GM23338 (cell line): ENCODE measurements around the gene GOLT1B. TPM values are rescaled to one million over a fixed set of nuclear protein-coding genes. Genes with fewer than 3 reads are reported as not detected.

Experiments
- ATAC-seq: fragments of 200-7000 bp; cut with Tn5 transposase; 3 replicates; pipeline ENCODE4 v1.9.1; 2020
- DNase-seq: peaks from one replicate; pipeline ENCODE4 v3.0.0-alpha.2; 2015; ENCODE audit warnings: low spot score
- H2AFZ ChIP-seq: fragments of 200-600 bp; sonication (generic); 2 replicates; pipeline ENCODE4 v1.8.0; 2016; ENCODE audit warnings: antibody characterized with exemption, mild to moderate bottlenecking, moderate library complexity
- H3F3A ChIP-seq: fragments of 200-600 bp; sonication (generic); replicated peaks from 2 replicates; pipeline ENCODE4 v1.8.0; 2017; ENCODE audit warnings: antibody characterized with exemption, mixed run types, low read depth
- H3K27ac ChIP-seq: fragments of 200-600 bp; sonication (generic); 2 replicates; pipeline ENCODE4 v1.6.1; 2016; ENCODE audit warnings: low read depth
- H3K27me3 ChIP-seq: fragments of 200-600 bp; sonication (generic); 2 replicates; pipeline ENCODE4 v1.8.0; 2016; ENCODE audit warnings: mild to moderate bottlenecking, mixed run types, moderate library complexity; ENCODE audit not compliant: insufficient read depth
- H3K36me3 ChIP-seq: fragments of 200-600 bp; sonication (generic); 2 replicates; pipeline ENCODE4 v1.8.0; 2016; ENCODE audit warnings: mild to moderate bottlenecking; ENCODE audit not compliant: insufficient read depth
- H3K4me1 ChIP-seq: fragments of 200-600 bp; sonication (generic); 2 replicates; pipeline ENCODE4 v1.8.0; 2016; ENCODE audit warnings: mild to moderate bottlenecking, moderate library complexity; ENCODE audit not compliant: insufficient read depth
- H3K4me2 ChIP-seq: fragments of 200-600 bp; sonication (generic); 2 replicates; pipeline ENCODE4 v1.7.1; 2017; ENCODE audit warnings: mixed run types
- H3K4me3 ChIP-seq: fragments of 200-600 bp; sonication (generic); 2 replicates; pipeline ENCODE4 v1.6.1; 2016; ENCODE audit warnings: mixed run types
- H3K79me2 ChIP-seq: fragments of 200-600 bp; sonication (generic); replicated peaks from 2 replicates; pipeline ENCODE4 v1.8.0; 2017; ENCODE audit warnings: mild to moderate bottlenecking; ENCODE audit not compliant: insufficient read depth
- H3K9me2 ChIP-seq: fragments of 200-600 bp; sonication (generic); 2 replicates; pipeline ENCODE4 v1.8.0; 2017; ENCODE audit not compliant: insufficient read depth
- H4K20me1 ChIP-seq: fragments of 200-600 bp; sonication (generic); replicated peaks from 2 replicates; pipeline ENCODE4 v1.8.0; 2017; ENCODE audit warnings: mild to moderate bottlenecking; ENCODE audit not compliant: insufficient read depth
- H3K27ac Mint-ChIP-seq: 2 replicates; pipeline ENCODE4 v1.8.0; 2020; ENCODE audit warnings: inconsistent platforms, mild to moderate bottlenecking, moderate library complexity, mixed read lengths
- H3K27me3 Mint-ChIP-seq: 3 replicates; pipeline ENCODE4 v1.8.0; 2022; ENCODE audit warnings: low read depth, mild to moderate bottlenecking, moderate library complexity, mixed read lengths, inconsistent platforms; ENCODE audit not compliant: insufficient read depth, poor library complexity
- H3K36me3 Mint-ChIP-seq: 3 replicates; pipeline ENCODE4 v1.8.0; 2021; ENCODE audit warnings: low read depth, mild to moderate bottlenecking, inconsistent platforms, moderate library complexity, mixed read lengths
- H3K4me1 Mint-ChIP-seq: 3 replicates; pipeline ENCODE4 v1.8.0; 2020; ENCODE audit warnings: mild to moderate bottlenecking, inconsistent platforms, mixed read lengths
- H3K4me3 Mint-ChIP-seq: 3 replicates; pipeline ENCODE4 v1.8.0; 2021; ENCODE audit warnings: moderate library complexity, mild to moderate bottlenecking, inconsistent platforms, mixed read lengths
- H3K9me3 Mint-ChIP-seq: 3 replicates; pipeline ENCODE4 v1.8.0; 2020; ENCODE audit warnings: moderate library complexity, mild to moderate bottlenecking, inconsistent platforms, mixed read lengths
- CREB1 ChIP-seq: fragments of 250-450 bp; sonication (Bioruptor Pico); IDR thresholded peaks from 2 replicates; pipeline ENCODE4 v1.5.0; 2020; ENCODE audit warnings: low read depth, mild to moderate bottlenecking, moderate library complexity
- CTCF ChIP-seq, 2 experiments: fragments of 200-600 bp in 1 of 2; sonication (generic) in 1 of 2; conservative IDR thresholded peaks; 2 replicates each; pipeline versions ENCODE4 v1.5.1 to v1.6.1; 2016 to 2017; ENCODE audit warnings: antibody characterized with exemption in 2 of 2, low read depth in 2 of 2, mild to moderate bottlenecking in 2 of 2, moderate library complexity in 1 of 2
- EZH2 ChIP-seq: fragments of 200-600 bp; sonication (generic); IDR thresholded peaks from one replicate; pipeline ENCODE4 v1.8.0; 2017; ENCODE audit warnings: antibody characterized with exemption, mild to moderate bottlenecking, low read depth; ENCODE audit not compliant: unreplicated experiment
- EZH2phosphoT487 ChIP-seq: fragments of 200-600 bp; sonication (generic); IDR thresholded peaks from one replicate; pipeline ENCODE4 v1.8.1; 2018; ENCODE audit warnings: antibody characterized with exemption; ENCODE audit not compliant: unreplicated experiment
- JUNB ChIP-seq: IDR thresholded peaks from one replicate; pipeline ENCODE4 v1.6.1; 2016; ENCODE audit warnings: antibody characterized with exemption; ENCODE audit not compliant: unreplicated experiment
- NANOG ChIP-seq: IDR thresholded peaks from 2 replicates; pipeline ENCODE4 v1.6.1; 2016; ENCODE audit warnings: antibody characterized with exemption, borderline replicate concordance
- POLR2AphosphoS5 ChIP-seq: IDR thresholded peaks from 2 replicates; pipeline ENCODE4 v1.6.1; 2016; ENCODE audit warnings: antibody characterized with exemption, low read depth
- STAT1 ChIP-seq: IDR thresholded peaks from one replicate; pipeline ENCODE4 v1.6.1; 2016; ENCODE audit warnings: antibody characterized with exemption; ENCODE audit not compliant: unreplicated experiment
- ZNF114 ChIP-seq: fragments of 250-450 bp; sonication (Bioruptor Pico); IDR thresholded peaks from 2 replicates; pipeline ENCODE4 v1.5.0; 2020; ENCODE audit warnings: mild to moderate bottlenecking, moderate library complexity
- ZNF331 ChIP-seq: fragments of 250-450 bp; sonication (Bioruptor Pico); IDR thresholded peaks from 2 replicates; pipeline ENCODE4 v1.5.0; 2020; ENCODE audit warnings: low read depth, mild to moderate bottlenecking, moderate library complexity
- polyA plus RNA-seq: library from polyadenylated mRNA; unstranded; fragments of >200 nt; fragmentation: Nextera tagmentation; extraction: Ambion mirVana; gene quantifications from 2 replicates; pipeline ENCODE4 v1.2.1, GENCODE V29; 2016
- total RNA-seq: library from RNA; depleted of rRNA; stranded (reverse); fragments of >200 nt; shearing (Covaris generic); gene quantifications from 2 replicates; pipeline ENCODE4 v1.2.3, GENCODE V29; 2014
- TF ChIP-seq, protein P1 (sequence below): IDR thresholded peaks from one replicate; pipeline ENCODE4 v1.6.1; 2018; ENCODE audit warnings: antibody characterized with exemption; ENCODE audit not compliant: unreplicated experiment
- TF ChIP-seq, protein P2 (sequence below): fragments of 250-450 bp; sonication (Bioruptor Pico); IDR thresholded peaks from 2 replicates; pipeline ENCODE4 v1.5.0; 2020; ENCODE audit warnings: mild to moderate bottlenecking, moderate library complexity
- TF ChIP-seq, protein P3 (sequence below): IDR thresholded peaks from 2 replicates; pipeline ENCODE4 v1.6.1; 2016; ENCODE audit warnings: antibody characterized with exemption

GOLT1B gene
- total and polyA plus RNA-seq, 2 experiments from 2014 or later: 24.3 to 41.7 TPM

DNA sequence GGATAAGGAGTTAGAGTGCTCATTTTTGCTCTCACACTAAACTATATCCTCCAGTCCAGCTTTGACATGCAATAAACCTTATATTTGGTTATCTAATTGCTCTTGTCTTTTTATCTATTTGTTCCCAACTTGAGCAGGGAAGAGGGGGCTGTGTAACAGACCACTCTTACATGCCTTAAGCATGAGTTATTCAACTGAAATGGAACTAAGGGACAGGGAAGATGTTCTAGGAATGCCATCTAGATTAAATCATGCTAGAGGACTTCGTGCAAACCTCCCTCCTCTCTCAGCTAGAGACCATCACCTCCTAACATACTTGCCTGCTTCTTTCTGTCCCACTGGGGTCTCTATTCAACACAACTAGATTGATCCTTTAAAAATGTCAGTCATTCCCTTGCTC lies 45.1 kb downstream of the GOLT1B start:
- no peak overlapping the region for H2AFZ ChIP-seq
- H3K4me1 ChIP-seq: no peaks in the 10 kb centered on the region
- no peaks in the 10 kb centered on the region for H4K20me1 ChIP-seq
- no peaks in the 10 kb centered on the region for H3K9me2 ChIP-seq
- Mint-ChIP-seq H3K36me3 (no peaks in the 10 kb centered on the region), H3K27ac (no peak overlapping the region), H3K27me3 (peaks cover 2% of the 10 kb centered on the region), H3K4me1 (no peaks in the 10 kb centered on the region), H3K4me3 (no peak overlapping the region), H3K9me3 (no peaks in the 10 kb centered on the region)
- H3K79me2 ChIP-seq: no peaks in the 10 kb centered on the region
- ATAC-seq: no peak
- H3F3A ChIP-seq: no peaks in the 10 kb centered on the region
- no peak overlapping the region for H3K4me3 ChIP-seq
- TF ChIP-seq STAT1 (no peak), JUNB (no peak), ZNF331 (CRISPR knock-in tag) (no peak), NANOG (no peak), CTCF (conservative IDR thresholded peaks at IDR 0.05; ENCODE audit: low read depth in 2 of 2) (no peak), EZH2phosphoT487 (no peak), CREB1 (CRISPR knock-in tag) (no peak), EZH2 (no peak), ZNF114 (CRISPR knock-in tag) (no peak), POLR2AphosphoS5 (no peak)
- TF ChIP-seq, protein P1, sequence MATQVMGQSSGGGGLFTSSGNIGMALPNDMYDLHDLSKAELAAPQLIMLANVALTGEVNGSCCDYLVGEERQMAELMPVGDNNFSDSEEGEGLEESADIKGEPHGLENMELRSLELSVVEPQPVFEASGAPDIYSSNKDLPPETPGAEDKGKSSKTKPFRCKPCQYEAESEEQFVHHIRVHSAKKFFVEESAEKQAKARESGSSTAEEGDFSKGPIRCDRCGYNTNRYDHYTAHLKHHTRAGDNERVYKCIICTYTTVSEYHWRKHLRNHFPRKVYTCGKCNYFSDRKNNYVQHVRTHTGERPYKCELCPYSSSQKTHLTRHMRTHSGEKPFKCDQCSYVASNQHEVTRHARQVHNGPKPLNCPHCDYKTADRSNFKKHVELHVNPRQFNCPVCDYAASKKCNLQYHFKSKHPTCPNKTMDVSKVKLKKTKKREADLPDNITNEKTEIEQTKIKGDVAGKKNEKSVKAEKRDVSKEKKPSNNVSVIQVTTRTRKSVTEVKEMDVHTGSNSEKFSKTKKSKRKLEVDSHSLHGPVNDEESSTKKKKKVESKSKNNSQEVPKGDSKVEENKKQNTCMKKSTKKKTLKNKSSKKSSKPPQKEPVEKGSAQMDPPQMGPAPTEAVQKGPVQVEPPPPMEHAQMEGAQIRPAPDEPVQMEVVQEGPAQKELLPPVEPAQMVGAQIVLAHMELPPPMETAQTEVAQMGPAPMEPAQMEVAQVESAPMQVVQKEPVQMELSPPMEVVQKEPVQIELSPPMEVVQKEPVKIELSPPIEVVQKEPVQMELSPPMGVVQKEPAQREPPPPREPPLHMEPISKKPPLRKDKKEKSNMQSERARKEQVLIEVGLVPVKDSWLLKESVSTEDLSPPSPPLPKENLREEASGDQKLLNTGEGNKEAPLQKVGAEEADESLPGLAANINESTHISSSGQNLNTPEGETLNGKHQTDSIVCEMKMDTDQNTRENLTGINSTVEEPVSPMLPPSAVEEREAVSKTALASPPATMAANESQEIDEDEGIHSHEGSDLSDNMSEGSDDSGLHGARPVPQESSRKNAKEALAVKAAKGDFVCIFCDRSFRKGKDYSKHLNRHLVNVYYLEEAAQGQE: no peak
- TF ChIP-seq, protein P2, sequence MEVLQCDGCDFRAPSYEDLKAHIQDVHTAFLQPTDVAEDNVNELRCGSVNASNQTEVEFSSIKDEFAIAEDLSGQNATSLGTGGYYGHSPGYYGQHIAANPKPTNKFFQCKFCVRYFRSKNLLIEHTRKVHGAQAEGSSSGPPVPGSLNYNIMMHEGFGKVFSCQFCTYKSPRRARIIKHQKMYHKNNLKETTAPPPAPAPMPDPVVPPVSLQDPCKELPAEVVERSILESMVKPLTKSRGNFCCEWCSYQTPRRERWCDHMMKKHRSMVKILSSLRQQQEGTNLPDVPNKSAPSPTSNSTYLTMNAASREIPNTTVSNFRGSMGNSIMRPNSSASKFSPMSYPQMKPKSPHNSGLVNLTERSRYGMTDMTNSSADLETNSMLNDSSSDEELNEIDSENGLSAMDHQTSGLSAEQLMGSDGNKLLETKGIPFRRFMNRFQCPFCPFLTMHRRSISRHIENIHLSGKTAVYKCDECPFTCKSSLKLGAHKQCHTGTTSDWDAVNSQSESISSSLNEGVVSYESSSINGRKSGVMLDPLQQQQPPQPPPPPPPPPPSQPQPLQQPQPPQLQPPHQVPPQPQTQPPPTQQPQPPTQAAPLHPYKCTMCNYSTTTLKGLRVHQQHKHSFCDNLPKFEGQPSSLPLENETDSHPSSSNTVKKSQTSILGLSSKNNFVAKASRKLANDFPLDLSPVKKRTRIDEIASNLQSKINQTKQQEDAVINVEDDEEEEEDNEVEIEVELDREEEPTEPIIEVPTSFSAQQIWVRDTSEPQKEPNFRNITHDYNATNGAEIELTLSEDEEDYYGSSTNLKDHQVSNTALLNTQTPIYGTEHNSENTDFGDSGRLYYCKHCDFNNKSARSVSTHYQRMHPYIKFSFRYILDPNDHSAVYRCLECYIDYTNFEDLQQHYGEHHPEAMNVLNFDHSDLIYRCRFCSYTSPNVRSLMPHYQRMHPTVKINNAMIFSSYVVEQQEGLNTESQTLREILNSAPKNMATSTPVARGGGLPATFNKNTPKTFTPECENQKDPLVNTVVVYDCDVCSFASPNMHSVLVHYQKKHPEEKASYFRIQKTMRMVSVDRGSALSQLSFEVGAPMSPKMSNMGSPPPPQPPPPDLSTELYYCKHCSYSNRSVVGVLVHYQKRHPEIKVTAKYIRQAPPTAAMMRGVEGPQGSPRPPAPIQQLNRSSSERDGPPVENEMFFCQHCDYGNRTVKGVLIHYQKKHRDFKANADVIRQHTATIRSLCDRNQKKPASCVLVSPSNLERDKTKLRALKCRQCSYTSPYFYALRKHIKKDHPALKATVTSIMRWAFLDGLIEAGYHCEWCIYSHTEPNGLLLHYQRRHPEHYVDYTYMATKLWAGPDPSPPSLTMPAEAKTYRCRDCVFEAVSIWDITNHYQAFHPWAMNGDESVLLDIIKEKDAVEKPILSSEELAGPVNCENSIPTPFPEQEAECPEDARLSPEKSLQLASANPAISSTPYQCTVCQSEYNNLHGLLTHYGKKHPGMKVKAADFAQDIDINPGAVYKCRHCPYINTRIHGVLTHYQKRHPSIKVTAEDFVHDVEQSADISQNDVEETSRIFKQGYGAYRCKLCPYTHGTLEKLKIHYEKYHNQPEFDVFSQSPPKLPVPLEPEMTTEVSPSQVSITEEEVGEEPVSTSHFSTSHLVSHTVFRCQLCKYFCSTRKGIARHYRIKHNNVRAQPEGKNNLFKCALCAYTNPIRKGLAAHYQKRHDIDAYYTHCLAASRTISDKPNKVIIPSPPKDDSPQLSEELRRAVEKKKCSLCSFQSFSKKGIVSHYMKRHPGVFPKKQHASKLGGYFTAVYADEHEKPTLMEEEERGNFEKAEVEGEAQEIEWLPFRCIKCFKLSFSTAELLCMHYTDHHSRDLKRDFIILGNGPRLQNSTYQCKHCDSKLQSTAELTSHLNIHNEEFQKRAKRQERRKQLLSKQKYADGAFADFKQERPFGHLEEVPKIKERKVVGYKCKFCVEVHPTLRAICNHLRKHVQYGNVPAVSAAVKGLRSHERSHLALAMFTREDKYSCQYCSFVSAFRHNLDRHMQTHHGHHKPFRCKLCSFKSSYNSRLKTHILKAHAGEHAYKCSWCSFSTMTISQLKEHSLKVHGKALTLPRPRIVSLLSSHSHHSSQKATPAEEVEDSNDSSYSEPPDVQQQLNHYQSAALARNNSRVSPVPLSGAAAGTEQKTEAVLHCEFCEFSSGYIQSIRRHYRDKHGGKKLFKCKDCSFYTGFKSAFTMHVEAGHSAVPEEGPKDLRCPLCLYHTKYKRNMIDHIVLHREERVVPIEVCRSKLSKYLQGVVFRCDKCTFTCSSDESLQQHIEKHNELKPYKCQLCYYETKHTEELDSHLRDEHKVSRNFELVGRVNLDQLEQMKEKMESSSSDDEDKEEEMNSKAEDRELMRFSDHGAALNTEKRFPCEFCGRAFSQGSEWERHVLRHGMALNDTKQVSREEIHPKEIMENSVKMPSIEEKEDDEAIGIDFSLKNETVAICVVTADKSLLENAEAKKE (CRISPR knock-in tag): no peak
- TF ChIP-seq, protein P3, sequence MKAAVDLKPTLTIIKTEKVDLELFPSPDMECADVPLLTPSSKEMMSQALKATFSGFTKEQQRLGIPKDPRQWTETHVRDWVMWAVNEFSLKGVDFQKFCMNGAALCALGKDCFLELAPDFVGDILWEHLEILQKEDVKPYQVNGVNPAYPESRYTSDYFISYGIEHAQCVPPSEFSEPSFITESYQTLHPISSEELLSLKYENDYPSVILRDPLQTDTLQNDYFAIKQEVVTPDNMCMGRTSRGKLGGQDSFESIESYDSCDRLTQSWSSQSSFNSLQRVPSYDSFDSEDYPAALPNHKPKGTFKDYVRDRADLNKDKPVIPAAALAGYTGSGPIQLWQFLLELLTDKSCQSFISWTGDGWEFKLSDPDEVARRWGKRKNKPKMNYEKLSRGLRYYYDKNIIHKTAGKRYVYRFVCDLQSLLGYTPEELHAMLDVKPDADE: no peak
- no peak for DNase-seq
- H3K27me3 ChIP-seq: no peaks in the 10 kb centered on the region
- no peaks in the 10 kb centered on the region for H3K36me3 ChIP-seq
- H3K4me2 ChIP-seq: no peak overlapping the region
- H3K27ac ChIP-seq: no peak overlapping the region
